ENCODE results near the gene NKIRAS2.

- 0 out of 2 replicates have a peak, but pooled peaks have one; percentile 31 for TF ChIP-seq CTCF (conservative IDR thresholded peaks at IDR 0.05; ENCODE audit: low read length)
- no peak for TF ChIP-seq EZH2phosphoT487 (IDR thresholded peaks at IDR 0.05; ENCODE audit: borderline replicate concordance)
Measured at GRCh38 chr17:42027961-42028790, 8.3 kb downstream of the NKIRAS2 start.

All from Loucy (cell line).